K562 (cell line): ENCODE data around the gene TSPOAP1. TPM values are rescaled to one million over a fixed set of nuclear protein-coding genes. Genes with fewer than 3 reads are reported as not detected.

ENCODE experiments used
- ATAC-seq: fragments of 200-7000 bp; cut with Tn5 transposase; 3 replicates; pipeline ENCODE4 v1.9.1; 2020; ENCODE audit warnings: moderate library complexity
- BruUV-seq: library from RNA; stranded (reverse); fragments of 400-500 nt; replicated peaks from 2 replicates; lab custom pipeline; 2021; lab: Mats Ljungman, UMichigan
- CTCF ChIA-PET: fragments of 300-600 bp; formaldehyde crosslinking; extraction: SDS; loops from one replicate; lab custom pipeline; 2021; ENCODE audit warnings: low intra/inter-chr PET ratio; lab: Yijun Ruan, JAX
- POLR2A ChIA-PET: fragments of 300-600, 350-650 bp; sonication (Branson Sonifier 250); formaldehyde crosslinking; extraction: SDS; loops from one replicate; lab custom pipeline; 2021; ENCODE audit warnings: antibody characterized with exemption, inconsistent platforms; lab: Yijun Ruan, JAX
- DNase-seq, 4 experiments: peaks; one replicate each; pipeline versions ENCODE4 v3.0.0 to v3.0.0-alpha.2; 2011 to 2018; ENCODE audit warnings: low spot score in 3 of 4, mixed read lengths in 3 of 4; ENCODE audit errors: extremely low read depth in 1 of 4
- FAIRE-seq: peaks from 2 replicates; lab custom pipeline; 2011; peaks lifted over from hg19 to GRCh38; lab: Jason Lieb, UNC
- H2AFZ ChIP-seq: 2 replicates; pipeline ENCODE4 v1.6.0; 2011; ENCODE audit warnings: low read depth, low read length, control low read depth, inconsistent platforms
- H3K27ac ChIP-seq: fragments of 200-600 bp; 3 replicates; pipeline ENCODE4 v1.8.0; 2011; ENCODE audit warnings: low read depth, mild to moderate bottlenecking, control low read depth, inconsistent platforms, low read length, moderate library complexity, mixed read lengths; ENCODE audit errors: extremely low read depth
- H3K27me3 ChIP-seq, 2 experiments: fragments of 300-600 bp in 1 of 2; 2 replicates in 1 of 2; 3 replicates in 1 of 2; pipeline versions ENCODE4 v1.6.0 to v1.8.0; 2011; ENCODE audit warnings: inconsistent platforms in 2 of 2, low read length in 2 of 2, mild to moderate bottlenecking in 1 of 2, mixed read lengths in 1 of 2, moderate library complexity in 1 of 2; ENCODE audit not compliant: control insufficient read depth in 2 of 2, insufficient read depth in 2 of 2
- H3K36me3 ChIP-seq: fragments of 300-600 bp; 3 replicates; pipeline ENCODE4 v1.8.0; 2011; ENCODE audit warnings: mild to moderate bottlenecking, low read length, inconsistent platforms; ENCODE audit not compliant: control insufficient read depth, insufficient read depth
- H3K4me1 ChIP-seq, 2 experiments: fragments of 200-600 bp in 1 of 2; replicated peaks in 1 of 2; 2 replicates in 1 of 2; 3 replicates in 1 of 2; pipeline versions ENCODE4 v1.5.1 to v1.8.0; 2011; ENCODE audit warnings: inconsistent platforms in 2 of 2, low read length in 2 of 2, mild to moderate bottlenecking in 1 of 2, mixed read lengths in 1 of 2, moderate library complexity in 1 of 2; ENCODE audit not compliant: control insufficient read depth in 2 of 2, insufficient read depth in 2 of 2
- H3K4me2 ChIP-seq: 2 replicates; pipeline ENCODE4 v1.6.1; 2011; ENCODE audit warnings: low read length, control low read depth, inconsistent platforms, mixed read lengths; ENCODE audit not compliant: insufficient read depth
- H3K4me3 ChIP-seq: fragments of 200-600 bp; sonication (generic), shearing (Covaris generic); 2 replicates; pipeline ENCODE4 v1.5.1; 2016; ENCODE audit warnings: control low read depth, inconsistent platforms
- H3K79me2 ChIP-seq: fragments of 200-600 bp; 3 replicates; pipeline ENCODE4 v1.8.0; 2011; ENCODE audit warnings: low read length, inconsistent platforms; ENCODE audit not compliant: control insufficient read depth, insufficient read depth
- H3K9ac ChIP-seq, 2 experiments: 2 replicates each; pipeline versions ENCODE4 v1.6.0 to v1.6.1; 2011; ENCODE audit warnings: low read depth in 2 of 2, low read length in 2 of 2, control low read depth in 1 of 2, inconsistent platforms in 1 of 2, mild to moderate bottlenecking in 1 of 2, mixed read lengths in 1 of 2; ENCODE audit not compliant: insufficient read depth in 1 of 2
- H3K9me1 ChIP-seq: one replicate; pipeline ENCODE4 v1.6.0; 2011; ENCODE audit warnings: inconsistent platforms, mild to moderate bottlenecking, low read length, moderate library complexity; ENCODE audit not compliant: control insufficient read depth, insufficient read depth
- H3K9me3 ChIP-seq: replicated peaks from 2 replicates; pipeline ENCODE4 v1.5.1; 2011; ENCODE audit warnings: low read depth, low read length, inconsistent platforms; ENCODE audit not compliant: control insufficient read depth, insufficient read depth
- H4K20me1 ChIP-seq: replicated peaks from 2 replicates; pipeline ENCODE4 v1.6.1; 2011; ENCODE audit warnings: low read length, inconsistent platforms, mixed read lengths; ENCODE audit not compliant: control insufficient read depth, insufficient read depth
- BDP1 ChIP-seq: IDR thresholded peaks from 3 replicates; pipeline ENCODE4 v1.6.1; 2011; ENCODE audit not compliant: insufficient read length, insufficient read depth
- HNRNPUL1 ChIP-seq: fragments of 200-400 bp; formaldehyde crosslinking; IDR thresholded peaks from 2 replicates; pipeline ENCODE4 v1.6.1; 2017; ENCODE audit warnings: low read length
- PPARD ChIP-seq: fragments of 250-450 bp; sonication (Bioruptor Pico); IDR thresholded peaks from 2 replicates; pipeline ENCODE4 v1.8.0; 2022; ENCODE audit warnings: inconsistent platforms, mild to moderate bottlenecking, moderate library complexity
- SREBF2 ChIP-seq: sonication (generic); formaldehyde crosslinking; IDR thresholded peaks from 2 replicates; pipeline ENCODE4 v1.4.0; 2020; ENCODE audit warnings: mild to moderate bottlenecking, missing genetic modification reagents
- WGBS: fragments of 100-300 bp; shearing (Covaris generic); methylation state at CpG from one replicate; pipeline ENCODE4 v1.1.6; 2016; ENCODE audit warnings: low coverage, mixed read lengths; ENCODE audit not compliant: insufficient coverage; ENCODE audit errors: missing lambda C conversion rate; 5-methylcytosine and 5-hydroxymethylcytosine counted together
- in situ Hi-C: fragments of 300-500 bp; cut with MboI; formaldehyde crosslinking; loops from 4 replicates; pipeline ENCODE4 v1.15.0; 2018; ENCODE audit warnings: inconsistent platforms, mixed read lengths
- intact Hi-C: fragments of 100-400 bp; cut with micrococcal nuclease; formaldehyde crosslinking; loops from 2 replicates; pipeline ENCODE4 v1.14.2; 2022
- polyA plus RNA-seq, 8 experiments: library from polyadenylated mRNA; depleted of rRNA in 4 of 8; stranded (reverse) in 5 of 8; unstranded in 3 of 8; fragments of >200 nt; fragmentation: Nextera tagmentation in 2 of 8; fragmentation: Illumina TruSeq in 1 of 8; extraction: Ambion mirVana in 2 of 8; extraction: Trizol in 1 of 8; gene quantifications; 2 replicates each; pipeline versions ENCODE4 v1.2.1 to v1.2.3, GENCODE V29; 2011 to 2014; ENCODE audit warnings: inconsistent platforms in 1 of 8, missing spikeins in 1 of 8
- total RNA-seq, 7 experiments: library from RNA; depleted of rRNA in 6 of 7; stranded (reverse); fragments of >200 nt in 6 of 7; fragmentation: Illumina TruSeq in 2 of 7; extraction: Trizol in 2 of 7; gene quantifications; 2 replicates each; pipeline versions ENCODE4 v1.2.1 to v1.2.3, GENCODE V29; 2011 to 2021; ENCODE audit warnings: low replicate concordance in 1 of 7
- TF ChIP-seq, protein P1 (sequence below): fragments of 250-450 bp; sonication (Bioruptor Pico); IDR thresholded peaks from 2 replicates; pipeline ENCODE4 v1.5.1; 2021; ENCODE audit warnings: mild to moderate bottlenecking
- TF ChIP-seq, protein P2 (sequence below): sonication (generic); formaldehyde crosslinking; IDR thresholded peaks from 2 replicates; pipeline ENCODE4 v1.8.1; 2022; ENCODE audit warnings: missing genetic modification reagents

Gene TSPOAP1
- total and polyA plus RNA-seq, 9 of the 15 experiments (the other 6 are each of a cell fraction or from before 2014, with no cell fraction given) = 0.87 to 3.9 (median 1.8) TPM; not detected in 2

DNA sequence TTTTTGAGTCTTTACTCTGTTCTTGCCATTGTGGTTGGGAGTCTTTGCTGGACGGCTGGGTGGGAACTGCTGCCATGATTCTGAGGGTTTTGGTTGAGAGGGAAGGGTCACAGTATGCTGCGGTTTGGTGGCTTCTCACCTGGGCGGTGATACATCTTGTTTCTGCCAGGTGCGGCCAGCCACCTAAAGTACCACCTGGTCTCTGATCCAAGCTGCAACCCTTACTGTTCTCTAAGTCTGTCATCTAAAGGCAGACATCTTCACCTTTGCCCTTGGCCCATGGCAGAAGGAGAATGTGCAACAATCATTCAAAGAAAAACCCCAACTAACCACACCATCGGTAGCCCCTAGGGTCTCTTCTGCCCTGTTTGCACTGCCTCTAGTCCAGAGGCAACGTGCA, 28.3 kb downstream of the TSPOAP1 start (continued):
- TF ChIP-seq, protein P1, sequence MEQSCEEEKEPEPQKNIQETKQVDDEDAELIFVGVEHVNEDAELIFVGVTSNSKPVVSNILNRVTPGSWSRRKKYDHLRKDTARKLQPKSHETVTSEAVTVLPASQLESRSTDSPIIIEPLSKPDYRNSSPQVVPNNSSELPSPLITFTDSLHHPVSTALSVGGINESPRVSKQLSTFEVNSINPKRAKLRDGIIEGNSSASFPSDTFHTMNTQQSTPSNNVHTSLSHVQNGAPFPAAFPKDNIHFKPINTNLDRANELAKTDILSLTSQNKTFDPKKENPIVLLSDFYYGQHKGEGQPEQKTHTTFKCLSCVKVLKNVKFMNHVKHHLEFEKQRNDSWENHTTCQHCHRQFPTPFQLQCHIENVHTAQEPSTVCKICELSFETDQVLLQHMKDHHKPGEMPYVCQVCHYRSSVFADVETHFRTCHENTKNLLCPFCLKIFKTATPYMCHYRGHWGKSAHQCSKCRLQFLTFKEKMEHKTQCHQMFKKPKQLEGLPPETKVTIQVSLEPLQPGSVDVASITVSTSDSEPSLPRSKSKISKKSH (CRISPR knock-in tag) = no peak
- no peak for TF ChIP-seq PPARD

DNA sequence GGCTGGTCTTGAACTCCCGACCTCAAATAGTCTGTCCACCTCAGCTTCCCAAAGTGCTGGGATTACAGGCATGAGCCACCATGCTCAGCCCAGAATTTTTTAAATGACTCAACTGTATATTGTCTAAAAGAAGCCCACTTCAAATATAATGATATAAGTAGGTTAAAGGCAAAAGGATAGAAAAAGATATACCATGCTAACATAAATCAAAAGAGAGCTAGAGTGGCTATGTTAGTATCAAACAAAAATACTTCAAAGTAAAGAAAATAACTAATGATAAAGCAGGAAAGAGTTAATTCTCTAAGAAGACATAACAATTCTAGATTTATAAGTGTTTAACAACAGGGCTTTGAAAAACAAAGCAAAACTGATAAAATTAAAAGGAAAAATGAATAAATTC, 34.6 kb downstream of the TSPOAP1 start:
- in situ Hi-C loops = loop anchor here (25.0 kb wide), 1 partner anchor 718 kb away; no protein-coding TSS in a partner anchor
- no peak overlapping the region for H3K4me2 ChIP-seq
- intact Hi-C loops = no loop called here
- no peak overlapping the region for H3K9ac ChIP-seq
- H3K4me1 ChIP-seq = peaks cover 5 to 18% of the 10 kb centered on the region in 2 experiments; a peak in 3 of 5 replicates
- H4K20me1 ChIP-seq = no peaks in the 10 kb centered on the region
- TF ChIP-seq SREBF2 (CRISPR knock-in tag) (no peak), BDP1 (no peak), HNRNPUL1 (no peak)
- TF ChIP-seq, protein P2, sequence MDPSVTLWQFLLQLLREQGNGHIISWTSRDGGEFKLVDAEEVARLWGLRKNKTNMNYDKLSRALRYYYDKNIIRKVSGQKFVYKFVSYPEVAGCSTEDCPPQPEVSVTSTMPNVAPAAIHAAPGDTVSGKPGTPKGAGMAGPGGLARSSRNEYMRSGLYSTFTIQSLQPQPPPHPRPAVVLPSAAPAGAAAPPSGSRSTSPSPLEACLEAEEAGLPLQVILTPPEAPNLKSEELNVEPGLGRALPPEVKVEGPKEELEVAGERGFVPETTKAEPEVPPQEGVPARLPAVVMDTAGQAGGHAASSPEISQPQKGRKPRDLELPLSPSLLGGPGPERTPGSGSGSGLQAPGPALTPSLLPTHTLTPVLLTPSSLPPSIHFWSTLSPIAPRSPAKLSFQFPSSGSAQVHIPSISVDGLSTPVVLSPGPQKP = no peak
- TF ChIP-seq, all 486 proteins: peak for 0
- Histone ChIP-seq H3K4me3 (no peak overlapping the region), H3K36me3 (no peaks in the 10 kb centered on the region), H3K79me2 (no peaks in the 10 kb centered on the region), H3K9me1 (no peaks in the 10 kb centered on the region), H2AFZ (no peak overlapping the region), H3K27ac (no peak overlapping the region), H3K9me3 (no peaks in the 10 kb centered on the region), H3K27me3 (no peaks in the 10 kb centered on the region)
- no TSS peak for BruUV-seq
- no peak for DNase-seq
- POLR2A ChIA-PET = no interaction called here
- CTCF ChIA-PET = no interaction called here
- ATAC-seq = no peak
- no CpG with 5 or more reads among the region's 1 CpG for WGBS
- no peak for FAIRE-seq
